HTR-8/SVneo (cell line): ENCODE data around the gene CCDC30.
"Not testable (repeated sequence)": the region's sequence is repeated elsewhere in the genome, so short reads cannot be mapped to it uniquely, and the experiment has no call there.

Source experiments
- DNase-seq: peaks from one replicate; pipeline ENCODE4 v3.0.0; 2011; ENCODE audit warnings: low spot score, mixed read lengths; ENCODE audit not compliant: insufficient read length
- FAIRE-seq: peaks from 2 replicates; lab custom pipeline; 2011; peaks lifted over from hg19 to GRCh38; lab: Jason Lieb, UNC

Gene CCDC30

GRCh38 chr1:42682484-42682738 is 219.3 kb downstream of the CCDC30 start:
- not testable (repeated sequence) for FAIRE-seq, DNase-seq

DNA sequence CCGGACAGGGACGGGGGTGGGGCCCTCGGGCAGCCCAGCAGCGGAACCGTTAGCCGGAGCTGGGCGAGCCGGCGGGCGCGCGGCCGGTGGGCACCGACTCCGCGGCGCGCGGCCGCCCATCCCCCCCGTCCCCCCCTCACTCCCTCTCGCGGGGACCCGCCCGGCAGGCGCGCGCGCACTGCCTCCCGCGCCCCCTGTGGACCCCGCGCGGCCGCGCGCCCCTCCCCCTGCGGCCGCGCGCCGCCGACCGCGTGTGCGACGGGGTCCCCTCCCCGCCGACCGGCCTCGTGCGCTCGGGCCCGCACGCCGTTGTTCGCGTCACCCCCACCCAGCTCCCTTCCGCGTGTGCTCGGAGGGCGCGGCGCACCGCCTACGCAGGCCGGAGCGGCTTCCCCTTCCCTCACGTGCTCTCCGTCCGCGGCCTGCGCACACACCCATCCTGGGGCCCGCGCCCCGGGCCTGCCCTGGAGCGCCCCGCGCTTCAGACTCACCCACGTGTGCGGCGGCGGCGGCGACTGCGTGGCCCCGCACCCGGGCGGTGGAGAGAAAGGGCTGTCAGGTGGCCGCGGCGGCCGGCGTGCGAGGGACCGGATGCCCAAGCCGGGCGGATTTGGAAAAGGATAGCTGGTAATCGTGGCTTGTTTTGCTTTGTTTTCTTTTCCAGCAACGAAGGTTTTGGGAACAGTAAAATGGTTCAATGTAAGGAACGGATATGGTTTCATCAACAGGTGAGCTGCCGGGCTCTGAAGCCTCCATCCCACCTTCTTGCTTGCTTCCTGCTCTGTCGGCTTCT is 219.8 kb downstream of the CCDC30 start:
- no peak for FAIRE-seq
- peak; percentile 23 for DNase-seq

DNA sequence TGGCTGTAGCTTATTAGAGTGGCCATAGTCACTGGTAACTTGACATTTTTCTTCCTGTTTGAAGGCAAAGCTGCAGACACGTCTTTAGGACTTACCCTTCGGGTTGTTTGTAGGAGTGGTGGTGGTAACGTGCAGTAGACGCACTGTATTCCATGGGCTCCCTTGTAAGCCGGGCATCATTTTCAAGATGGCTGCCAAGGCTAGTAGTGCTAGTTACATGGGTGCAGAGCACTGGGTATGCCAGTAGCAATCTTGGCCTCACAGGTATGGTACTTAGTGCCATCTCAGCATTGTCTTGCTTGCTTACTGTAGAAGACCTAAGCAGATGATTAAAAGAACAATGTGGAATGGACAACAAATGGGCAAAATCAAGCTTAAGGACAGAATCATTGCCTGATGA is 221.1 kb downstream of the CCDC30 start:
- FAIRE-seq (no peak), DNase-seq (no peak)

- FAIRE-seq, result no peak
Measured at GRCh38 chr1:42686418-42686817, 223.3 kb downstream of the CCDC30 start.

DNA sequence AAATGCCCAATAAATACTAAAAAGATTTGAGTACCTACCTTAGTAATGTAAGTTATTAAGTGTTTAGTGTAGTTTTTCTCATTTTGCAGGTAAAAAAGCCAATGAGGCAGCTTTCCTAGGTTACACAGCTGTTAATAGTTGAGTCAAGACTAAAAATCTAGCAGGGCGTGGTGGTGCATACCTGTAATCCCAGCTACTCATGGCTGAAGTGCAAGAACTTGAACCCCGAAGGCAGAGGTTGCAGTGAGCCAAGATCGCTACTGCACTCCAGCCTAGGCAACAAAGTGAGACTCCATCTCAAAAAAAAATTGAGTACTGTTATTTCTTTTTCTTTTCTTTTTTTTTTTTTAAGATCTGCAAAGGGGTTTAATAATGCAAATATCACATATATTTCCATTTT is 226.8 kb downstream of the CCDC30 start:
- DNase-seq (no peak), FAIRE-seq (no peak)

More at GRCh38 chr1:42686418-42686817, 223.3 kb downstream of the CCDC30 start:
- DNase-seq, result no peak

DNA sequence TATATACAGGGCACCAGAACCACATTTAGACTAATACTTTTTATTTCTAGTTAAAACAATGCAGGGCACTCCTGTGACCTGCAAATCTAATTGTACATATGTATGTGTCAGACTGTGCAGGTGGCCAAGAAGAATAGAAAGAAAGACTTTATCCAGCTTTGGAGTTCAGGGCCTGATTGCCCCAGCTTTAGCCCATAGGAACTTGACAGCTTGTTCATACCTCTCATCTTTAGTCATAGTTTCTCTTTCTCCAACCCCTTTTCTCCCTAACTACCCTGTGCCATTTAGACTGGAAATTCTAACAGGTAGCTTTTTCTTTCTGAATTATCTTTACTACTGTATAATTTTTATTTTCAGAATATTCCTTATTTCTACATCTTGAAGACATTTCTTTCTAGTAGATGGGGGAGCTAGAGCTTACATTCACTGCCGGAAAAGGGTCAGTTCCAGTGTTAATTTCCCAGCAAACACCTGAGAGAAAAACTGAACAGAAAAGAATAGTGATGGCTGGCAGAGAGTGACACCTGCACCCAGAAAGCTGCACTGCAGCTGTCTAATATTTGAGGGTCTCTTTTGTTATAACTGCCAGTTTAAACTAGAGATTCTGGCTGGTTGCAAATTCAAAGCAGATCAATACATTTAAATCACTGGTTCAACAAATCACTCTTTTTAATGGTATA is 227.5 kb downstream of the CCDC30 start:
- no peak for FAIRE-seq
- DNase-seq, result no peak

- DNase-seq (no peak), FAIRE-seq (no peak)
Measured at GRCh38 chr1:42691157-42691498, 228.0 kb downstream of the CCDC30 start.

DNA sequence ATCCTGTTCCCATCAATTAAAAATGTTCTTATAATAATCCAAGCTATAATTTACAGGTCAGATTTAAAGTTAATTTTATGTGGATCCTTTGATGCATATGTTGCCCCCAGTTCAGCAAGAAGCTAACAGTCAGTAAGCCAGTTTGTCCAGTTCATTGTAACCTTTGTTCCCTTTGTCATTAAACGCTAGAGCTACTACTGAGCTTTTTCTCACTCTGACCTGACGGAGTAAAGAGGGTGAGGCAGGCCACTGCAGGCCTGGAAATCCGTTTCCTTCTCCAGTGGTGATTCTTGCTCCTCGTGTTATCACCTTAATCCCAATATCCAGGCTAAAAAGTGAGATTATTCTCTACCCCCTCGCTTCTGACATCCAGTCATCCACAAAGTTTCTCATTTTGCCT is 229.4 kb downstream of the CCDC30 start:
- no peak for DNase-seq
- FAIRE-seq, result no peak

- FAIRE-seq, result no peak
- no peak for DNase-seq
Measured at GRCh38 chr1:42692911-42693310, 229.8 kb downstream of the CCDC30 start.

GRCh38 chr1:42698081-42698813 is 235.2 kb downstream of the CCDC30 start:
- DNase-seq (no peak), FAIRE-seq (no peak)

GRCh38 chr1:42700006-42700405 is 236.9 kb downstream of the CCDC30 start:
- FAIRE-seq, result no peak

DNA sequence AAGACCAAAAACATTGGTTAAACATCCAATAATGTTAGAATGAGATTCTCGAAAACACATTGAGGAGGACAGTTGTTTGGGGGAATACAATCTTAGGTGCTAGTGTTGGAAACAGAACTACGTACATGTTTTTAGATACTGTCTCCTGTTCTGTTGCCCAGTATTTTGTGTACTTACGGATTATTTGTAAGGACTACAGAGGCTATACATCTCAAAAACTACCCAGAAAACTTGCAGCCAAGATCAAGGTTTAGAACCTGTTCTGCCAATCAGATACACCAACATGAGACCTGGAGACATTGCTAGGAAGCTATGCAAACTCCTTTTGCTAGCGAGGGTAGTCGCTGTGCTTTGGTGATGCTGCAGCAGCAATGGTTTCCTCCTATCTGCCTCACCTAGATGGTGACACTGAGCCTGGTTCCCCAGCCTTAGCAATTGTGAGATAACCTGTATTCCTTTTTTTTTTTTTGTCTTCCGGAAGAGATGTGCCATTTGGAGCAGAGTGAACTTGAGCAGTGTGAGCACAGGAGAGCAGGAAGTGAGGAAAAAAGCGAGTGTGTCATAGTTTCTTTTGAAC is 240.9 kb downstream of the CCDC30 start:
- DNase-seq (no peak), FAIRE-seq (no peak)

More at GRCh38 chr1:42700006-42700405, 236.9 kb downstream of the CCDC30 start:
- no peak for DNase-seq
